K562 (cell line): Measurements from ENCODE around the gene SPDEF. TPM values are rescaled to one million over a fixed set of nuclear protein-coding genes. Genes with fewer than 3 reads are reported as not detected.

Source experiments
- CAMTA2 ChIP-seq: fragments of 250-450 bp; sonication (Bioruptor Pico); conservative IDR thresholded peaks from 2 replicates; pipeline ENCODE4 v1.5.1; 2022
- CREBBP ChIP-seq: IDR thresholded peaks from one replicate; pipeline ENCODE4 v1.6.1; 2012; ENCODE audit warnings: low read depth, mild to moderate bottlenecking, control low read depth, inconsistent platforms, low read length
- DACH1 ChIP-seq: fragments of 450-650 bp; IDR thresholded peaks from 2 replicates; pipeline ENCODE4 v1.6.1; 2018; ENCODE audit not compliant: partially characterized antibody
- ESRRB ChIP-seq: fragments of 250-450 bp; sonication (Bioruptor Pico); IDR thresholded peaks from 2 replicates; pipeline ENCODE4 v1.5.0; 2020; ENCODE audit warnings: mild to moderate bottlenecking, moderate library complexity, borderline replicate concordance
- GTF2A2 ChIP-seq: IDR thresholded peaks from 2 replicates; pipeline ENCODE4 v1.6.1; 2016; ENCODE audit warnings: mild to moderate bottlenecking, missing genetic modification characterization, missing compliant biosample characterization
- HDAC3 ChIP-seq: fragments of 450-650 bp; IDR thresholded peaks from 2 replicates; pipeline ENCODE4 v1.6.1; 2018; ENCODE audit warnings: borderline replicate concordance, mild to moderate bottlenecking, moderate library complexity; ENCODE audit not compliant: partially characterized antibody
- HNRNPL ChIP-seq: fragments of 200-400 bp; formaldehyde crosslinking; IDR thresholded peaks from 2 replicates; pipeline ENCODE4 v1.6.1; 2017; ENCODE audit warnings: low read depth, mild to moderate bottlenecking, low read length
- MAFF ChIP-seq: IDR thresholded peaks from 2 replicates; pipeline ENCODE4 v1.6.1; 2012; ENCODE audit warnings: low read length, improper control_type of control experiment
- MYBL2 ChIP-seq, 2 experiments: fragments of 450-650 bp in 1 of 2; sonication (generic) in 1 of 2; formaldehyde crosslinking in 1 of 2; IDR thresholded peaks; 2 replicates each; pipeline versions ENCODE4 v1.6.1 to v1.8.1; 2017 to 2022; ENCODE audit warnings: borderline replicate concordance in 1 of 2, inconsistent platforms in 1 of 2, low read depth in 1 of 2, mild to moderate bottlenecking in 1 of 2, missing genetic modification reagents in 1 of 2, moderate library complexity in 1 of 2
- NFRKB ChIP-seq: fragments of 450-650 bp; IDR thresholded peaks from 2 replicates; pipeline ENCODE4 v1.6.1; 2016; ENCODE audit warnings: low read depth
- NFXL1 ChIP-seq: fragments of 450-650 bp; formaldehyde crosslinking; IDR thresholded peaks from 2 replicates; pipeline ENCODE4 v1.4.0; 2021; ENCODE audit warnings: mild to moderate bottlenecking
- NR4A1 ChIP-seq, 2 experiments: fragments of 250-450 bp in 1 of 2; fragments of 450-650 bp in 1 of 2; sonication (Bioruptor Pico) in 1 of 2; IDR thresholded peaks; 2 replicates each; pipeline versions ENCODE4 v1.4.0 to v1.6.1; 2016 to 2020; ENCODE audit warnings: mild to moderate bottlenecking in 2 of 2, missing compliant biosample characterization in 1 of 2, missing genetic modification characterization in 1 of 2, moderate library complexity in 1 of 2
- PCBP1 ChIP-seq: fragments of 200-400 bp; formaldehyde crosslinking; IDR thresholded peaks from 2 replicates; pipeline ENCODE4 v1.6.1; 2018; ENCODE audit warnings: mild to moderate bottlenecking, low read depth, low read length; ENCODE audit not compliant: poor library complexity, severe bottlenecking
- RCOR1 ChIP-seq, 2 experiments: IDR thresholded peaks; 2 replicates each; pipeline ENCODE4 v1.6.1; 2012; ENCODE audit warnings: low read depth in 2 of 2, low read length in 2 of 2, borderline replicate concordance in 1 of 2, improper control_type of control experiment in 1 of 2
- SNIP1 ChIP-seq: fragments of 450-650 bp; IDR thresholded peaks from 2 replicates; pipeline ENCODE4 v1.7.1; 2017; ENCODE audit warnings: low read depth, mild to moderate bottlenecking
- SRSF3 ChIP-seq: fragments of 200-400 bp; formaldehyde crosslinking; IDR thresholded peaks from 2 replicates; pipeline ENCODE4 v1.6.1; 2016; ENCODE audit warnings: mild to moderate bottlenecking, low read length, moderate library complexity; ENCODE audit not compliant: insufficient read depth
- SRSF9 ChIP-seq: fragments of 200-400 bp; formaldehyde crosslinking; IDR thresholded peaks from 2 replicates; pipeline ENCODE4 v1.6.1; 2017; ENCODE audit warnings: low read depth, low read length, borderline replicate concordance
- TAF9B ChIP-seq: fragments of 450-650 bp; IDR thresholded peaks from 2 replicates; pipeline ENCODE4 v1.6.1; 2018; ENCODE audit warnings: mild to moderate bottlenecking; ENCODE audit not compliant: partially characterized antibody
- TFAM ChIP-seq: fragments of 250-450 bp; sonication (Bioruptor Pico); conservative IDR thresholded peaks from 2 replicates; pipeline ENCODE4 v1.5.0; 2021; ENCODE audit warnings: mild to moderate bottlenecking, moderate library complexity
- ZFP1 ChIP-seq: fragments of 450-650 bp; formaldehyde crosslinking; IDR thresholded peaks from 2 replicates; pipeline ENCODE4 v1.4.0; 2020; ENCODE audit warnings: mild to moderate bottlenecking, mixed read lengths
- ZFP30 ChIP-seq: fragments of 250-450 bp; sonication (Bioruptor Pico); IDR thresholded peaks from 2 replicates; pipeline ENCODE4 v1.8.0; 2022; ENCODE audit warnings: moderate library complexity, mild to moderate bottlenecking, inconsistent platforms, borderline replicate concordance
- ZNF124 ChIP-seq: sonication (generic); formaldehyde crosslinking; IDR thresholded peaks from 2 replicates; pipeline ENCODE4 v1.8.1; 2022; ENCODE audit warnings: missing genetic modification reagents
- ZNF274 ChIP-seq: IDR thresholded peaks from 2 replicates; pipeline ENCODE4 v1.6.1; 2011; ENCODE audit warnings: low read depth, mild to moderate bottlenecking, low read length, moderate library complexity, borderline replicate concordance
- ZNF324 ChIP-seq: fragments of 250-450 bp; sonication (Bioruptor Pico); IDR thresholded peaks from 2 replicates; pipeline ENCODE4 v1.4.0; 2020; ENCODE audit warnings: mild to moderate bottlenecking
- ZNF436 ChIP-seq: fragments of 250-450, 450-650 bp; sonication (Bioruptor Pico); formaldehyde crosslinking; IDR thresholded peaks from 2 replicates; pipeline ENCODE4 v1.7.0; 2020; ENCODE audit warnings: mild to moderate bottlenecking
- ZNF668 ChIP-seq: fragments of 250-450 bp; sonication (Bioruptor Pico); IDR thresholded peaks from 2 replicates; pipeline ENCODE4 v1.8.0; 2022; ENCODE audit warnings: mild to moderate bottlenecking, inconsistent platforms
- polyA plus RNA-seq, 8 experiments: library from polyadenylated mRNA; depleted of rRNA in 4 of 8; stranded (reverse) in 5 of 8; unstranded in 3 of 8; fragments of >200 nt; fragmentation: Nextera tagmentation in 2 of 8; fragmentation: Illumina TruSeq in 1 of 8; extraction: Ambion mirVana in 2 of 8; extraction: Trizol in 1 of 8; gene quantifications; 2 replicates each; pipeline versions ENCODE4 v1.2.1 to v1.2.3, GENCODE V29; 2011 to 2014; ENCODE audit warnings: inconsistent platforms in 1 of 8, missing spikeins in 1 of 8
- total RNA-seq, 7 experiments: library from RNA; depleted of rRNA in 6 of 7; stranded (reverse); fragments of >200 nt in 6 of 7; fragmentation: Illumina TruSeq in 2 of 7; extraction: Trizol in 2 of 7; gene quantifications; 2 replicates each; pipeline versions ENCODE4 v1.2.1 to v1.2.3, GENCODE V29; 2011 to 2021; ENCODE audit warnings: low replicate concordance in 1 of 7
- TF ChIP-seq, protein P1 (sequence below): sonication (generic); formaldehyde crosslinking; IDR thresholded peaks from 2 replicates; pipeline ENCODE4 v1.8.0; 2022; ENCODE audit warnings: mild to moderate bottlenecking, missing genetic modification reagents
- TF ChIP-seq, protein P2 (sequence below): fragments of 250-450 bp; sonication (Bioruptor Pico); IDR thresholded peaks from 2 replicates; pipeline ENCODE4 v1.4.0; 2020; ENCODE audit warnings: borderline replicate concordance

Gene SPDEF
- total and polyA plus RNA-seq, 9 of the 15 experiments (the other 6 are each of a cell fraction or from before 2014, with no cell fraction given), result 0.04 to 0.12 (median 0.11) TPM; not detected in 5

DNA sequence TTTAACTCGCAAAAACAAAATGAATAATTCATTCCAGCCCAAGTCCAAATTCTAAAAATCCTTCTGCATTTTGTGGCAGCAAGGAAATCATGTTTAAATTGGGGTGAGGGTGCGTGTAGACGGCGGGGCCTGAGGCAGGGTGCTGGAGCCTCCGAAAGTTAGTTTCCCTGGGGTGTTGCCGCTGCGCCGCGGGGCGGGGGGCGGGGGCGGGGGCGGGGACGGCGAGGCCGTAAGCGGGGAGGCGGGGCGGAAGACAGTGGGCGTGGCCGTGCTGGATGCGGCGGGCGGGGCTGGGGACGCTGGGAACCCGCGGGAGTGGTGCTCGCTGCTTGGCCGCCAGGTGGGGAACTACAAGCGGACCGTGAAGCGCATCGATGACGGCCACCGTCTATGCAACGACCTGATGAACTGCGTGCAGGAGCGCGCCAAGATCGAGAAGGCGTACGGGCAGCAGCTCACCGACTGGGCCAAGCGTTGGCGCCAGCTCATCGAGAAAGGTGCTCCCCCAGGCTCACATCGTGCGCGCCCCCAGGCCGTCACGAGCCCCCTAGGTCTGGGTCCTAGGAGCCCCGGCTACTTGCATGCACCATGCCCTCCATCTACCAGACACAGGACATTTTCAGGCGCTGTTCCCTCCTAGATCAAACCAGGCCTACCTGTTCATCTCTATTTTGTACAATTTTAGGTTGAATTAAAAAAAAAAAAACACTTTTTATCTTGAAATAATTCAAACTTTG lies 29.0 kb downstream of the SPDEF start (continued):
- no peak for TF ChIP-seq ZNF436 (CRISPR knock-in tag)
- no peak for TF ChIP-seq ZFP1 (CRISPR knock-in tag)
- TF ChIP-seq NR4A1 (CRISPR knock-in tag; IDR thresholded peaks at IDR 0.05), result no peak
- no peak for TF ChIP-seq NR4A1 (tag; IDR thresholded peaks at IDR 0.05)
- TF ChIP-seq ZNF668, result no peak
- no peak for TF ChIP-seq ESRRB
- TF ChIP-seq GTF2A2, result no peak
- no peak for TF ChIP-seq NFXL1
- no peak for TF ChIP-seq ZFP30 (CRISPR knock-in tag)
- TF ChIP-seq CAMTA2 (CRISPR knock-in tag), result no peak
- no peak for TF ChIP-seq ZNF124 (CRISPR knock-in tag)
- TF ChIP-seq HNRNPL, result no peak
- no peak for TF ChIP-seq DACH1
- TF ChIP-seq MYBL2 (IDR thresholded peaks at IDR 0.05; ENCODE audit: low read depth), result no peak
- TF ChIP-seq MYBL2 (CRISPR knock-in tag; IDR thresholded peaks at IDR 0.05; ENCODE audit: borderline replicate concordance), result no peak
- no peak for TF ChIP-seq CREBBP
- TF ChIP-seq TAF9B, result no peak
- no peak for TF ChIP-seq ZNF274
- TF ChIP-seq, protein P1, sequence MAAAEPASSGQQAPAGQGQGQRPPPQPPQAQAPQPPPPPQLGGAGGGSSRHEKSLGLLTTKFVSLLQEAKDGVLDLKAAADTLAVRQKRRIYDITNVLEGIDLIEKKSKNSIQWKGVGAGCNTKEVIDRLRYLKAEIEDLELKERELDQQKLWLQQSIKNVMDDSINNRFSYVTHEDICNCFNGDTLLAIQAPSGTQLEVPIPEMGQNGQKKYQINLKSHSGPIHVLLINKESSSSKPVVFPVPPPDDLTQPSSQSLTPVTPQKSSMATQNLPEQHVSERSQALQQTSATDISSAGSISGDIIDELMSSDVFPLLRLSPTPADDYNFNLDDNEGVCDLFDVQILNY (CRISPR knock-in tag), result no peak
- no peak for TF ChIP-seq ZNF324 (CRISPR knock-in tag)
- no peak for TF ChIP-seq HDAC3
- TF ChIP-seq, protein P2, sequence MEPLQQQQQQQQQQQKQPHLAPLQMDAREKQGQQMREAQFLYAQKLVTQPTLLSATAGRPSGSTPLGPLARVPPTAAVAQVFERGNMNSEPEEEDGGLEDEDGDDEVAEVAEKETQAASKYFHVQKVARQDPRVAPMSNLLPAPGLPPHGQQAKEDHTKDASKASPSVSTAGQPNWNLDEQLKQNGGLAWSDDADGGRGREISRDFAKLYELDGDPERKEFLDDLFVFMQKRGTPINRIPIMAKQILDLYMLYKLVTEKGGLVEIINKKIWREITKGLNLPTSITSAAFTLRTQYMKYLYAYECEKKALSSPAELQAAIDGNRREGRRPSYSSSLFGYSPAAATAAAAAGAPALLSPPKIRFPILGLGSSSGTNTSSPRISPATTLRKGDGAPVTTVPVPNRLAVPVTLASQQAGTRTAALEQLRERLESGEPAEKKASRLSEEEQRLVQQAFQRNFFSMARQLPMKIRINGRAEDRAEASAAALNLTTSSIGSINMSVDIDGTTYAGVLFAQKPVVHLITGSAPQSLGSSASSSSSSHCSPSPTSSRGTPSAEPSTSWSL (CRISPR knock-in tag), result no peak
- TF ChIP-seq SNIP1, result no peak
- no peak for TF ChIP-seq PCBP1
- TF ChIP-seq NFRKB, result no peak
- no peak for TF ChIP-seq MAFF
- no peak for TF ChIP-seq SRSF3
- TF ChIP-seq SRSF9, result no peak
- TF ChIP-seq RCOR1 (IDR thresholded peaks at IDR 0.05; ENCODE audit: borderline replicate concordance in 1 of 2, low read depth in 2 of 2, low read length in 2 of 2), result peak in 1 of 2 experiments; percentile 85; a peak in 2 of 4 replicates
- no peak for TF ChIP-seq TFAM (CRISPR knock-in tag)
